Testis (tissue), 2 donors: ENCODE data around the gene ME3.

Source experiments
- POLR2A ChIP-seq: fragments of 450-650 bp; IDR thresholded peaks from one replicate; pipeline ENCODE4 v1.6.1; 2017; ENCODE audit warnings: antibody characterized with exemption, mild to moderate bottlenecking, moderate library complexity
- TF ChIP-seq, protein P1 (sequence below), 3 experiments: fragments of 450-650 bp in 2 of 3; fragments of 200-600 bp in 1 of 3; sonication (generic) in 1 of 3; IDR thresholded peaks; one replicate each; pipeline ENCODE4 v1.5.1; 2016 to 2019; ENCODE audit warnings: antibody characterized with exemption in 3 of 3, mild to moderate bottlenecking in 2 of 3, moderate library complexity in 1 of 3

DNA sequence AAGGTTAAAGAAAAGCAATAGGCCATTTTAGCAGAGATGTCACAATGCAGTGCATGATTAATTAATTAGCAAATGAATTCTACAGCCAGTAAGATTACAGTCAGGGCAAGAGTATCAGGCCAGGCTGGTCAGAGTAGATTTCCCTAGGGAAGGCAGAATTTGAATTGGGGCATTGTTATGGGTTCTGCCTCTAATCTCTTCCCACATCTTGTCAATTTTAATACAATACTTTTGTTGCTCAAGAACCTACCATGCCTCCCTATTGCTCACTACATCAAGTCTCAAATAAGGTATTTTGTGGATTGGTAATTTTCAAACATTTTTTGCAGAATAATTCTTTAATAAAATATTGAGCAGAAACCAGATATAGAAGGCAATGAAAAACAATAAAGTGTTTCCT is 194.1 kb downstream of the ME3 start:
- TF ChIP-seq, protein P1, sequence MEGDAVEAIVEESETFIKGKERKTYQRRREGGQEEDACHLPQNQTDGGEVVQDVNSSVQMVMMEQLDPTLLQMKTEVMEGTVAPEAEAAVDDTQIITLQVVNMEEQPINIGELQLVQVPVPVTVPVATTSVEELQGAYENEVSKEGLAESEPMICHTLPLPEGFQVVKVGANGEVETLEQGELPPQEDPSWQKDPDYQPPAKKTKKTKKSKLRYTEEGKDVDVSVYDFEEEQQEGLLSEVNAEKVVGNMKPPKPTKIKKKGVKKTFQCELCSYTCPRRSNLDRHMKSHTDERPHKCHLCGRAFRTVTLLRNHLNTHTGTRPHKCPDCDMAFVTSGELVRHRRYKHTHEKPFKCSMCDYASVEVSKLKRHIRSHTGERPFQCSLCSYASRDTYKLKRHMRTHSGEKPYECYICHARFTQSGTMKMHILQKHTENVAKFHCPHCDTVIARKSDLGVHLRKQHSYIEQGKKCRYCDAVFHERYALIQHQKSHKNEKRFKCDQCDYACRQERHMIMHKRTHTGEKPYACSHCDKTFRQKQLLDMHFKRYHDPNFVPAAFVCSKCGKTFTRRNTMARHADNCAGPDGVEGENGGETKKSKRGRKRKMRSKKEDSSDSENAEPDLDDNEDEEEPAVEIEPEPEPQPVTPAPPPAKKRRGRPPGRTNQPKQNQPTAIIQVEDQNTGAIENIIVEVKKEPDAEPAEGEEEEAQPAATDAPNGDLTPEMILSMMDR (IDR thresholded peaks at IDR 0.05), result no peak
- no peak for TF ChIP-seq POLR2A
